DOHH2 (cell line): Measurements from ENCODE around the gene DNAJB4.
"Not testable (repeated sequence)": the region's sequence is repeated elsewhere in the genome, so short reads cannot be mapped to it uniquely, and the experiment has no call there.

Experiments used
- H3F3A ChIP-seq: fragments of 200-600 bp; sonication (generic), shearing (Covaris generic); 2 replicates; pipeline ENCODE4 v1.6.0; 2016; ENCODE audit warnings: antibody characterized with exemption, mild to moderate bottlenecking; ENCODE audit not compliant: control insufficient read depth, insufficient read depth
- H3K27ac ChIP-seq: fragments of 200-600 bp; sonication (generic); 2 replicates; pipeline ENCODE4 v1.5.1; 2014; ENCODE audit warnings: low read depth, mild to moderate bottlenecking, low read length, moderate library complexity
- H3K27me3 ChIP-seq: fragments of 200-600 bp; sonication (generic); 2 replicates; pipeline ENCODE4 v1.6.1; 2014; ENCODE audit warnings: mild to moderate bottlenecking, low read length, mixed read lengths; ENCODE audit not compliant: control insufficient read depth
- H3K36me3 ChIP-seq: fragments of 200-600 bp; sonication (generic); 2 replicates; pipeline ENCODE4 v1.6.1; 2014; ENCODE audit warnings: mild to moderate bottlenecking, low read length, moderate library complexity, mixed read lengths; ENCODE audit not compliant: control insufficient read depth
- H3K4me1 ChIP-seq: fragments of 200-600 bp; sonication (generic); 2 replicates; pipeline ENCODE4 v1.6.1; 2014; ENCODE audit warnings: mild to moderate bottlenecking, low read length, mixed read lengths; ENCODE audit not compliant: control insufficient read depth
- H3K4me2 ChIP-seq: fragments of 200-600 bp; sonication (generic); 2 replicates; pipeline ENCODE4 v1.6.0; 2014; ENCODE audit warnings: mild to moderate bottlenecking, low read length, moderate library complexity
- H3K4me3 ChIP-seq: fragments of 200-600 bp; sonication (generic); 2 replicates; pipeline ENCODE4 v1.5.1; 2014; ENCODE audit warnings: mild to moderate bottlenecking, low read length, mixed read lengths
- H3K79me2 ChIP-seq: fragments of 200-600 bp; sonication (generic); 2 replicates; pipeline ENCODE4 v1.6.1; 2014; ENCODE audit warnings: mild to moderate bottlenecking, low read length, mixed read lengths; ENCODE audit not compliant: control insufficient read depth
- H3K9me2 ChIP-seq: fragments of 200-600 bp; sonication (generic); replicated peaks from 2 replicates; pipeline ENCODE4 v1.6.1; 2014; ENCODE audit warnings: mild to moderate bottlenecking, low read length, mixed read lengths; ENCODE audit not compliant: control insufficient read depth
- H3K9me3 ChIP-seq: fragments of 200-600 bp; sonication (generic); 2 replicates; pipeline ENCODE4 v1.6.1; 2014; ENCODE audit warnings: antibody characterized with exemption, low read length, mixed read lengths; ENCODE audit not compliant: control insufficient read depth, insufficient read depth
- H4K20me1 ChIP-seq: fragments of 200-600 bp; sonication (generic); 2 replicates; pipeline ENCODE4 v1.6.0; 2014; ENCODE audit warnings: low read depth, mild to moderate bottlenecking, antibody characterized with exemption, low read length, moderate library complexity; ENCODE audit not compliant: control insufficient read depth, insufficient read depth
- EZH2phosphoT487 ChIP-seq: fragments of 200-600 bp; sonication (generic); IDR thresholded peaks from 2 replicates; pipeline ENCODE4 v1.6.1; 2017; ENCODE audit warnings: borderline replicate concordance, mild to moderate bottlenecking, antibody characterized with exemption, low read length, moderate library complexity, mixed read lengths
- TF ChIP-seq, protein P1 (sequence below): fragments of 200-600 bp; sonication (generic); IDR thresholded peaks from one replicate; pipeline ENCODE4 v1.5.1; 2014; ENCODE audit warnings: antibody characterized with exemption, mild to moderate bottlenecking, low read depth, low read length; ENCODE audit not compliant: poor library complexity, severe bottlenecking

DNAJB4 gene

DNA sequence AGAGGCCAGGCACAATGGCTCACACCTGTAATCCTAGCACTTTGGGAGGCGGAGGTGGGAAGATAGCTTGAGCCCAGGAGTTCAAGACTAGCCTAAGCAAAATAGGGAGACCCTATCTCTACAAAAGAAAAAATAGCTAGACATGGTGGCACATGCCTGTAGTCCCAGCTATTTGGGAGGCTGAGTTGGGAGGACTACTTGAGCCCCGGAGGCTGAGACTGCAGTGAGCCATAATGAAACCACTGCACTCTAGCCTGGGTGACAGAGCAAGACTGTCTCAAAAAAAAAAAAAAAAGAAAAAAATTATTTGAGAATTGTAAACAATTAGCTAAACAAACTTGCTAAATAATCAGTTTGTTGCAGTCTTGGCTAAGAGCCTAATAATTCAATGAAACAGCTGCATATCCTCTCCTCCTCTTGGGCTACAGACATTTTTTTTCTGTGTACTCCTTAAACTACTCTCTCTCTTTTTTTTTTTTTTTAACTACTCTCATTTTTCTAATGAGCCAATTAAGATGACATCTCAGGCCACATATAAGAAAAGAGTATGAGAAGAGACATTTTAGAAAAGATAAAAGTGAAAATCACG lies 10.5 kb upstream of the DNAJB4 start:
- Histone ChIP-seq H3K27ac (no peak overlapping the region), H3K9me2 (no peaks in the 10 kb centered on the region), H3K79me2 (peaks cover 34% of the 10 kb centered on the region), H3F3A (peaks cover 19% of the 10 kb centered on the region; the same call in 1 of the 2 replicates), H3K9me3 (no peaks in the 10 kb centered on the region), H3K27me3 (no peaks in the 10 kb centered on the region), H3K4me3 (no peak overlapping the region), H3K36me3 (peaks cover 16% of the 10 kb centered on the region), H4K20me1 (no peaks in the 10 kb centered on the region), H3K4me1 (peaks cover 4% of the 10 kb centered on the region; the same call in 1 of the 2 replicates), H3K4me2 (no peak overlapping the region)
- no peak for TF ChIP-seq EZH2phosphoT487
- TF ChIP-seq, protein P1, sequence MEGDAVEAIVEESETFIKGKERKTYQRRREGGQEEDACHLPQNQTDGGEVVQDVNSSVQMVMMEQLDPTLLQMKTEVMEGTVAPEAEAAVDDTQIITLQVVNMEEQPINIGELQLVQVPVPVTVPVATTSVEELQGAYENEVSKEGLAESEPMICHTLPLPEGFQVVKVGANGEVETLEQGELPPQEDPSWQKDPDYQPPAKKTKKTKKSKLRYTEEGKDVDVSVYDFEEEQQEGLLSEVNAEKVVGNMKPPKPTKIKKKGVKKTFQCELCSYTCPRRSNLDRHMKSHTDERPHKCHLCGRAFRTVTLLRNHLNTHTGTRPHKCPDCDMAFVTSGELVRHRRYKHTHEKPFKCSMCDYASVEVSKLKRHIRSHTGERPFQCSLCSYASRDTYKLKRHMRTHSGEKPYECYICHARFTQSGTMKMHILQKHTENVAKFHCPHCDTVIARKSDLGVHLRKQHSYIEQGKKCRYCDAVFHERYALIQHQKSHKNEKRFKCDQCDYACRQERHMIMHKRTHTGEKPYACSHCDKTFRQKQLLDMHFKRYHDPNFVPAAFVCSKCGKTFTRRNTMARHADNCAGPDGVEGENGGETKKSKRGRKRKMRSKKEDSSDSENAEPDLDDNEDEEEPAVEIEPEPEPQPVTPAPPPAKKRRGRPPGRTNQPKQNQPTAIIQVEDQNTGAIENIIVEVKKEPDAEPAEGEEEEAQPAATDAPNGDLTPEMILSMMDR = no peak

DNA sequence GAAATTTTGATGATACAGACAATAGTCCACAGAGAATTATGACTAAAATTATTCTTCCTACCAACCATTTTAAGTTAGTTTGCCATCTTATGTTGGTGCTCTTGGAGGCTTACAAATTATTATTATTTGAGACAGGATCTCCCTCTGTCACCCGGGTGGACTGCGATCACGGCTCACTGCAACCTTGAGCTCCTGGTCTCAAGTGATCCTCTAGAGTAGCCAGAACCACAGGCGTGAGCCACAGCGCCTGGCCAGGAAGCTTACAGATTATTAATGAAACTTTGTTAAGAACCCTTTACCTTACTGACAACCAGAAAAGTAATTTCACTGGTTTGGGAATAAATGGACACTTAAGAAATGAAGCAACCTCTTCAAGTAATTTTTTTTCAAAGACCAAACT lies 8.0 kb upstream of the DNAJB4 start:
- H3K9me2 ChIP-seq = no peaks in the 10 kb centered on the region
- H3K79me2 ChIP-seq = peaks cover 9% of the 10 kb centered on the region
- H3K4me1 ChIP-seq = no peaks in the 10 kb centered on the region
- no peak overlapping the region for H3K4me2 ChIP-seq
- H4K20me1 ChIP-seq = no peaks in the 10 kb centered on the region
- no peak for TF ChIP-seq EZH2phosphoT487
- TF ChIP-seq, protein P1 = no peak
- H3F3A ChIP-seq = peaks cover 25% of the 10 kb centered on the region; the same call in 1 of the 2 replicates
- no peak overlapping the region for H3K4me3 ChIP-seq
- no peaks in the 10 kb centered on the region for H3K9me3 ChIP-seq
- H3K36me3 ChIP-seq = peaks cover 10% of the 10 kb centered on the region
- no peaks in the 10 kb centered on the region for H3K27me3 ChIP-seq
- no peak overlapping the region for H3K27ac ChIP-seq

DNA sequence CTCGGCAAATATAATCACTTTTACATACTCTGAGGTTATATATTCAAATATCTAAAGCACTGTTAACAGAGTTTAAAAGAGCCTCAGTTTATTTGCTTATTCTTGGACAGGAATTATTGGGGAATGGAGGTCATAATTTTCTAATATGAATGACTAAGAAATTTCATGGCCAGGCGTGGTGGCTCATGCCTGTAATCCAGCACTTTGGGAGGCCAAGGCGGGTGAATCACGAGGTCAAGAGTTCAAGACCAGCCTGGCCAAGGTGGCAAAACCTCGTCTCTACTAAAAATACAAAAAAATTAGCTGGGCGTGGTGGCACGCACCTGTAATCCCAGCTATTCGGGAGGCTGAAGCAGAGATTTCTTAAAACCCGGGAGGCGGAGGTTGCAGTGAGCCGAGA lies 4.2 kb upstream of the DNAJB4 start:
- H3K79me2 ChIP-seq, H3K4me2 ChIP-seq: not testable (repeated sequence)
- peaks cover 21% of the 10 kb centered on the region for H3K4me1 ChIP-seq

DNA sequence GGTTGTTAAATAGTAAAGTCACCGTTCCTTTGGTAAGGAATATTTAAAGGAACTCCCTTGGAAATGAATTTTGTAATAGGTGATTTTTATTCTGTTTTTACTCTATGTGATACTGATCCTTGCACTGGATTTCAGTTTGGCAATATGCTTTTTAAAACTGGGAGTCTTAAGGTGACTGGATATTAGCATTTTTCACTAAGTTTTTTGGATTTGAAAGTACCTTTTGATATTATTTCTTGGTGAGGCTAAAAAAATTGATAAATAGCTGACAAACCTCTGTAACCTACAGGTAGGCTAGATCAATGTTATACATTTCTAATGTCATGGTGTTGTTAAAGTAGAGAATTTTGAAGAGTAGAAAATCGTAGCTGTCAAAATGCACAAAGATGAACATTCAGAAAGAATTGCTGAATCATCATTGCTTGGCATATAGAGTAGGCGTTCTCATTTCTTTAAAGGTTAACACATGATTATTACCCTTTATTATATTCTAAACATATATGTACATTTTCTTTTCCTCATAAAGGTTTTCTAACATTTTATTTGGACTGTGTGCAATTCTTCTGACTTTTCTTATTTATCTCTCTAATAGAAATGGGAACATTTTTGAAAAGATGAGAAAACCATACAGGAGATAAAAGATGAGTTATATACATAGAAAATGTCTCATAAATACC lies 1.5 kb upstream of the DNAJB4 start:
- Histone ChIP-seq H3K27ac (peak overlapping the region; percentile 83), H4K20me1 (no peaks in the 10 kb centered on the region), H3K9me3 (no peaks in the 10 kb centered on the region), H3K79me2 (peaks cover 23% of the 10 kb centered on the region), H3K4me2 (peak overlapping the region; percentile 77), H3K9me2 (no peaks in the 10 kb centered on the region), H3K4me1 (peaks cover 31% of the 10 kb centered on the region), H3K36me3 (no peaks in the 10 kb centered on the region), H3F3A (peaks cover 38% of the 10 kb centered on the region), H3K4me3 (peak overlapping the region; percentile 88), H3K27me3 (no peaks in the 10 kb centered on the region)
- TF ChIP-seq, protein P1 = no peak
- TF ChIP-seq EZH2phosphoT487 = no peak

More for the DNA sequence above, 4.2 kb upstream of the DNAJB4 start:
- H3K27ac ChIP-seq, H3K4me3 ChIP-seq, H4K20me1 ChIP-seq, H3K9me3 ChIP-seq, H3K9me2 ChIP-seq, H3K27me3 ChIP-seq, H3K36me3 ChIP-seq: not testable (repeated sequence)
- H3F3A ChIP-seq = peaks cover 44% of the 10 kb centered on the region
